Measurements from ENCODE around the gene PGLYRP4.
A peak's percentile ranks its signal among the peaks of the same experiment; 100 is the strongest.

The PGLYRP4 gene, protein sequence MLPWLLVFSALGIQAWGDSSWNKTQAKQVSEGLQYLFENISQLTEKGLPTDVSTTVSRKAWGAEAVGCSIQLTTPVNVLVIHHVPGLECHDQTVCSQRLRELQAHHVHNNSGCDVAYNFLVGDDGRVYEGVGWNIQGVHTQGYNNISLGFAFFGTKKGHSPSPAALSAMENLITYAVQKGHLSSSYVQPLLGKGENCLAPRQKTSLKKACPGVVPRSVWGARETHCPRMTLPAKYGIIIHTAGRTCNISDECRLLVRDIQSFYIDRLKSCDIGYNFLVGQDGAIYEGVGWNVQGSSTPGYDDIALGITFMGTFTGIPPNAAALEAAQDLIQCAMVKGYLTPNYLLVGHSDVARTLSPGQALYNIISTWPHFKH

DNA sequence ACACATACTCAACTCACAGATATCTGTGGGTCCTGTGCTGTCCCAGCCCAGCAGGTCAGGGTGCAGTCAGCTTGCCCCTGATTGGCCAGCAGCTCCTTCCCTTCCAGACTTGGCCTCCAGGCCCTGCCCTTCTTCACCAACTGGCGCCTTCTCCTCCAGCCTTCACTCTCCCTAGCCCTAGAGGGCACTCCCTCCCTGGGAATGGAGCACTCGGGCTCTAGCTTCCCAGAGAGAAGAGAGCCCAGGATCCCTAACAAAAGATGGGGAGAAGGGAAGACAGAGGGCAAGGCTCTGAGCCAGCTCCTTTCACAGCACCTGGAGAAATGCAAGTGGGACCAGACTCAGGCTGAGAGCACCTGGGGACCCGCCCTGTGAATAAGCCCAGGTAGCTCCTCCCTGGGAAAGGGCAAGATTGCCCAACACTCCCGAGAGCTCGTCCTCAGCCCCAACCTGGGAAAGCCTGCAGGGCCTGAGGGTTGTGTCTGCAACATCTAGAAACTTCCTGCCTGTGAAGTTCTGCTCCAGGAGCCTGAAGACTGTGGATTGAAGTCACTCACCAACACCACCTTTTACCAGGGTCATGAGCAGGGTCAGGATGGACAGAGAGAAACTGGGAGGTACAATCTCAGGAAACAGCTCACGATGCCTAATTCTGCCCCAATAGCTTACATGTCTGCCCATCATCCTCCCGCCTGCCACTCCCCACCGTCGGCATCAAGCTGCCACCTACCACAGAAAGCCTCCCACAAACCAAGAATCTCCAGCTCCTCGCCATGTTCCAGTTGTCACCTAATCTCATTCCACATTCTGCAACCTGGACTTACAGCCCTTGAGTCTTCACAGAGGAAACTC is at the start of gene PGLYRP4:
PGLYRP4 (minus strand) TSS at position 331 of the 852 bp plus-strand sequence. CDS start 909 bp downstream, outside the sequence.
- Mint-ChIP-seq H3K36me3 (ENCODE audit: low read depth) (no peaks in the 10 kb centered on the region), H3K27me3 (peaks cover 25% of the 10 kb centered on the region), H3K4me3 (no peak within 1 kb of the TSS), H3K27ac (no peak within 1 kb of the TSS), H3K9me3 (no peaks in the 10 kb centered on the region), H3K4me1 (ENCODE audit: low read depth) (peaks cover 45% of the 10 kb centered on the region)
- intact Hi-C loops (cut with micrococcal nuclease), result no loop called here

DNA sequence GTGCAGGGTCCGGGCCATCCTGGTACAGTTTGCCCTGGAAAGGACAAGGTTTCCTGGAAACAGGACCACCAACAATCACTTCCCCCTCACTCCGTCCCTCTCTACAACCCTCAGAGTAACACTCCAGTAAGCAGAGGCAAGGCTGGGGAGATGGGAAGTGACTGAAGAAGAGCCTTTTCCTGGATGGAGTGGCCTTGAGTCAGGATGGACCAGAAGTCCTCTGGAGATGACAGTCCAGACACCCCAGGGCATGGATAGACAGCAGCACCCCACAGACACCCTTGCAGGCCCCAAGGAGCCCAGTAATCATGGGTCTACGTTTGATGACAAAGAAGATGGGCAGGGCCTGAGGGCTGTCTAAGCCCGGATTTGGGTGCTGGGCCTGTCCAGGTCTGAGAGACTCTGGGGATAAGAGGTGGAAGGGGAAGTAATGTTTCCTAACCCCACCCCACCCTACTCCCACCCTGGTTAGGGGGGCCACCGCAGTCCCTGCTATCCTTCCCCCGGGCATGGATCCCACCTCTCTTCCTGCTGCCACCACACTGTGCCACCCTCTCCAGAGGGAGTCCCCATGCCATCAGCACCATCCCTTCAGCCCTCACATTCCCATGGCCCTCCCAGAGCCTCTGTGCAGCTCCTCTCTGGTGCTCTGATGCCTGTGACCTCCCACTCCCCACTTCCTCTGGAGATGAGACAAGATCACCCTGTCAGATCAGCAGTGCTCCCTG is 49.4 kb upstream of the PGLYRP4 start:
- Mint-ChIP-seq H3K27me3 (peaks cover 6% of the 10 kb centered on the region), H3K9me3 (no peaks in the 10 kb centered on the region), H3K4me1 (ENCODE audit: low read depth) (peaks cover 69% of the 10 kb centered on the region), H3K27ac (no peak overlapping the region), H3K4me3 (no peak overlapping the region), H3K36me3 (ENCODE audit: low read depth) (no peaks in the 10 kb centered on the region)
- intact Hi-C loops (cut with micrococcal nuclease), result no loop called here

DNA sequence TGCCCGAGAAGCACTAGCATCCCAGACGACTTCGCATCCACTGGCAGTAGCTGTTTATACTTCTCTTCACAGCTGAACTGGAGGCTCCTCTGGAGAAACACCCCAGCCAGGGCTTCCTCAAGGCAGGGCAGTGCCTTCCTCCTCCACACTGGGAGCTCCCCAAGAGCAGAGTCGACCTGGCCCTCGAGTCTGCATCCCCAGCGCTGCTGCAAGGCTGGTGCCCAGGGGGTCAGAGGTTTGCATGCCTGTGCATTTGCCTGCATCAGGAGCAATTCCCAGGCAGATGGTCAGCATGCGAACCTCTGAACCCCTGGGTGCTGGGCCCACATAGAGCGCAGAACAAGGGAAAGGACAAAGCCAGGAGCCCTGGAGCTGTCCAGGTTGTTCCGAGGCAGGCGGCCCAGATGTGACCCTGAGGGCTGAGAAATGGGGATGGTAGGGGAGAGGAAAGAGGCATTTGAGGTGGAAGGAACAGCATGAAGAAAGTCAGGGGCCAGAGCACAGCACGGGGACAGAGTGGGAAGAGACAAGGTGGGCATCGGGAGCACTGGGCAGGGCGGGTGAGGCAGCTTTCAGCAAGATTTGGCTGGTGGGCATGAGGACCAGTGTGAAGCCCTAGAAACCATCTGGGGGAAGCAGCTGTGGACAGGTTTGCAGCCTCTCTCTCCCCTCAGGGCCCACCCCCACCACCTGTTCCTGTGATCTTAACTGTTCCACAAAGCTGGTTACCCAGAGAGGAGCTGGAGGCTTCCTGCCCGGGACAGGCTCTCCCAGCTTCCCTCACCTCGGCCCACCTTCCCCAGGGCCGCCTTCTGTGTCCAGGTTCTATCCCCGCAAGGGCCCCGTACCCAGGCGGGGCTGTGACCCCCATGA is 48.6 kb upstream of the PGLYRP4 start:
- Mint-ChIP-seq H3K27me3 (peaks cover 6% of the 10 kb centered on the region), H3K4me3 (no peak overlapping the region), H3K27ac (no peak overlapping the region), H3K36me3 (ENCODE audit: low read depth) (no peaks in the 10 kb centered on the region), H3K9me3 (no peaks in the 10 kb centered on the region), H3K4me1 (ENCODE audit: low read depth) (peaks cover 74% of the 10 kb centered on the region)
- intact Hi-C loops (cut with micrococcal nuclease), result no loop called here

DNA sequence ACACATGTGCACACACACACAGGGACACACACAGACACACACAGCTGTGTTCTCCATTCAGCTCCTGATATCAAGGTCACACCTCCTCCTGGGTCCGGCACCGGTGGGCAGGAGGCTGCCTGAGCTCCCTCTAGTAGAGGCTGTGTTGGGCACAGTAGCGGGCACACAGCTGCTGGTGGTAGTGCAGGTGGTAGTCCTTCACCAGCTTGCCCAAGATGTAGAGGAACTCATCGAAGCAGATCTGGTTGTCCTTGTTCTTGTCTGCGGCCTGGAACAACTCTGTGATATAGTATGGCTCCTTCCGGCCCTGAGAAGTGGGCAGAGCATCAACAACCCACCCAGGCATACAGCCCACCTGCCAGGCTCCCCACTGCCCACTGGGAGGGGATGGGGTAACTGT is 47.8 kb upstream of the PGLYRP4 start:
- peak overlapping the region; percentile 20 for H3K27ac Mint-ChIP-seq
- H3K4me1 Mint-ChIP-seq (ENCODE audit: low read depth), result peaks cover 75% of the 10 kb centered on the region
- intact Hi-C loops (cut with micrococcal nuclease), result no loop called here
- H3K36me3 Mint-ChIP-seq (ENCODE audit: low read depth), result no peaks in the 10 kb centered on the region
- no peak overlapping the region for H3K4me3 Mint-ChIP-seq
- H3K9me3 Mint-ChIP-seq, result no peaks in the 10 kb centered on the region
- peaks cover 6% of the 10 kb centered on the region for H3K27me3 Mint-ChIP-seq

DNA sequence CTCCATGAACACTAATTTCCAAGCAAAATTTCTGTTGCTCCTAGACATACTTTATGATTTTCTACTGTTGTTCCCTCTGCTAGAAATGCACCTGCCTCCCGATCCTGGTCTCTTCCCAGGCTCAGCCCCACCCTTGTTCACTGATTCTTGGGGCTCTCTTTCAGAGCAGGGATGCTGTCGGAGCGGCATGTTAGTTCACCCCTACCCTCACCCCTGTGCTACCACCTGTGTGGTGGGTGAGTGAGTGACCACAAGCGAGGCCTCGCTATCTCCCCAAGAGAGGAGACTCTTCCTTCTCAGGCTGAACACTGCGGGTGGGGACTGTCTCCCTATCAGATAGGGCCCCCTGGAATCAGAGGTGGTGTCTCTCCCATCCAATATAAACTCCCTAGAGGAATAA is 47.1 kb upstream of the PGLYRP4 start:
- Mint-ChIP-seq H3K9me3 (no peaks in the 10 kb centered on the region), H3K27me3 (peaks cover 6% of the 10 kb centered on the region), H3K36me3 (ENCODE audit: low read depth) (no peaks in the 10 kb centered on the region), H3K27ac (peak overlapping the region; percentile 5), H3K4me3 (no peak overlapping the region), H3K4me1 (ENCODE audit: low read depth) (peaks cover 81% of the 10 kb centered on the region)
- intact Hi-C loops (cut with micrococcal nuclease), result no loop called here

DNA sequence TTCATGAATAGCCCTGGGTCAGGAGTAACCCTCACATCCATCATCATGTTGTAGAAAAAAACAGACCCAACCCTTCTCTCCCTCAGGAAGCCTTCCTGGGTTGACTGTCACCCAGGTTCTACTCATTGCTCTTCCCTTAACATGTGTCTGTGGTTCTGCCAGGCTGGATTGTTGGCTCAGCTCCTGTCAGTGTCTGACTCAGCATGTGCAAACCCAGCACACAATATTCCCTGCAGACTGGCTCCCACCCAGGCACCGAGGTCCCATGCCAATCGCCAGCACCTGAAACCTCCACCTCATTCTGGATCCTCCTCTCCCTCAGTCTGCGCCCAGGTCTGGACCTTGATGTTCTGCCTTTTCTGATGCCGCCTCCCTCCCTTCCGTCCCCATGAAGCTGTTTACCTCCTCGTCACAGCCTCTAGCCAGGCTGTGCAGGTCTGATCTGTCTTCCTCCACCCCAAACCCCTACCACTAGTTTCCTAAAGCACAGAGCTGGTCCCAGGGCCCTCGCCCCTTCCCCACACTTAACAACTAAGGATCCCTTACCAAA is 46.6 kb upstream of the PGLYRP4 start:
- Mint-ChIP-seq H3K4me3 (no peak overlapping the region), H3K27me3 (peaks cover 6% of the 10 kb centered on the region), H3K27ac (peak overlapping the region; percentile 5), H3K36me3 (ENCODE audit: low read depth) (no peaks in the 10 kb centered on the region), H3K4me1 (ENCODE audit: low read depth) (peaks cover 87% of the 10 kb centered on the region), H3K9me3 (no peaks in the 10 kb centered on the region)
- intact Hi-C loops (cut with micrococcal nuclease), result no loop called here

DNA sequence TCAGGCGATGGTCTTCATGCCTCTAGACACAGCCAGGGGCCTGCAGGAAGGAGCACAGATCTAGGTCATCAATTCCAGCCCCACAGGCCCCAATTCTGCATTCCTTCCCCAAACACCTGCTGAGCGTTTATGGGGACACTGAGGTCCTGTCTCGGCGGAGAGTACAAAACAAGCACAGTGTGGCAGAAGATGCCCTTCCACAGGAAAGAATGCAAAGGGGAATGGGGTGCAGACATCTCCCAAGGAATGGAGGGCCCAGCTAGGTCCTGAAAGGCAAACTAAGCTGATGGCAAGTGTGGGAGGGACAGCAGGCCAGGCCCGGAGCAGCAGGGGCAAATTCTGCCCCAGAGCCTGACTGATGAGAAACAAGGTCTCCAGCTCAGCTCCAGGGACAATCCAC is 45.8 kb upstream of the PGLYRP4 start:
- Mint-ChIP-seq H3K36me3 (ENCODE audit: low read depth) (no peaks in the 10 kb centered on the region), H3K27ac (no peak overlapping the region), H3K4me3 (no peak overlapping the region), H3K27me3 (peaks cover 6% of the 10 kb centered on the region), H3K9me3 (no peaks in the 10 kb centered on the region), H3K4me1 (ENCODE audit: low read depth) (peaks cover 88% of the 10 kb centered on the region)
- intact Hi-C loops (cut with micrococcal nuclease), result no loop called here

DNA sequence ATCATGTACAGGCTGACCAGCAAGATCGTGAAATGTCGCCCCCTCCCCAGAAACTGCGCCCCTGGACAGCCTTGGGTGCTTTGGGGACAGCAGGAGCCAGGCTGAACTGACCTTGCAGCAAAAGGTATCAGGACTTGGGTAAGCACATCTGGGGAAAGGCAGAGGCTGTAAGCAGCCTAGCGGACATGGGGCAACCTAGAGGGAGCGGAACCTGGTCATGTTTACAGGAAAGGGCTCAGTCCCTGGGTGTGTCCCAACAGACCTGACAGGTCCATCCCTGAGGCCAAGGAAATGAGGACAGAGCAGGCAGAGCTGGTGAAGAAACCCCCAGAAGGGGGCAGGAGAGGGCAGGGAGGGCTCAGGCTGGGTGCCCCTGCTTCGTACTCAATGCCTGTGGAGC is 45.3 kb upstream of the PGLYRP4 start:
- no peak overlapping the region for H3K27ac Mint-ChIP-seq
- peaks cover 89% of the 10 kb centered on the region for H3K4me1 Mint-ChIP-seq (ENCODE audit: low read depth)
- H3K36me3 Mint-ChIP-seq (ENCODE audit: low read depth), result no peaks in the 10 kb centered on the region
- no peak overlapping the region for H3K4me3 Mint-ChIP-seq
- no peaks in the 10 kb centered on the region for H3K9me3 Mint-ChIP-seq
- intact Hi-C loops (cut with micrococcal nuclease), result no loop called here
- peaks cover 6% of the 10 kb centered on the region for H3K27me3 Mint-ChIP-seq

DNA sequence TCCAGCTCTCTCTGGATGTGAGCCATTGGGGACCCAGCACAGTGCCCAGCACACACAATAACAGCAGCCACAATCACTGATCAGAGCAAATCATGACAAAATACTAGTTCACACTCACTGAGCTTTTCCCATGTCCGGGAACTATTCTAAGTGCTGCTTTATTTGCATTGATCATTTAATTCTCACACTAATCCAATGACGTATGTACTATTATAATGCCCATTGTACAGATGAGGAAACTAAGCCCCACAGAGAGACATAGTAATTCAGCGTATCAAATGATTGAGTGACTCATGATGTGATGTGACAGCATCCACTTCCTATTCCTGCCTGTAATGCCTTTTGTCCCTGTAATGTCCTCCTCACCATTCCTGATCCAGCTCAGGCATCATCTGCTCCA is 44.2 kb upstream of the PGLYRP4 start:
- H3K4me3 Mint-ChIP-seq, result no peak overlapping the region
- peaks cover 6% of the 10 kb centered on the region for H3K27me3 Mint-ChIP-seq

DNA sequence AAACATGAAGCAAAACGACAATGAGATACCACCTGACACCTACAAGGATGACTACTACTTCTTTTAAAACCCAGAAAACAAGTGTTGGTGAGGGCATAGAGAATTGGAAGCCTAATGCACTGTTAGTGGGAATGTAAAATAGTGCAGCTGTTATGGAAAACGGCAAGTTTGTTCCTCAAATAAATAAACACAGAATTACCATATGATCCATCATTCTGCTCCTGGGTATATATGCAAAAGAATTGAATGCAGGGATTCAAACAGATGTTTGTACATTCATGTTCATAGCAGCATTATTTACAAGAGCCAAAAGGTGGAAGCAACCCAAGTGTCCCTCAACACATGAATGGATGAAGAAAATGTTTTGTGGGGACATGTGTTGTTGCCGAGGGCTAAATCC is 43.6 kb upstream of the PGLYRP4 start:
- no peaks in the 10 kb centered on the region for H3K36me3 Mint-ChIP-seq (ENCODE audit: low read depth)
- peaks cover 89% of the 10 kb centered on the region for H3K4me1 Mint-ChIP-seq (ENCODE audit: low read depth)
- no peaks in the 10 kb centered on the region for H3K9me3 Mint-ChIP-seq
- H3K27me3 Mint-ChIP-seq, result peaks cover 5% of the 10 kb centered on the region
- no peak overlapping the region for H3K4me3 Mint-ChIP-seq
- no peak overlapping the region for H3K27ac Mint-ChIP-seq
- intact Hi-C loops (cut with micrococcal nuclease), result no loop called here

More for the DNA sequence above, 44.2 kb upstream of the PGLYRP4 start:
- Mint-ChIP-seq H3K9me3 (no peaks in the 10 kb centered on the region), H3K27ac (peak overlapping the region; percentile 41), H3K4me1 (ENCODE audit: low read depth) (peaks cover 89% of the 10 kb centered on the region), H3K36me3 (ENCODE audit: low read depth) (no peaks in the 10 kb centered on the region)
- intact Hi-C loops (cut with micrococcal nuclease), result no loop called here

DNA sequence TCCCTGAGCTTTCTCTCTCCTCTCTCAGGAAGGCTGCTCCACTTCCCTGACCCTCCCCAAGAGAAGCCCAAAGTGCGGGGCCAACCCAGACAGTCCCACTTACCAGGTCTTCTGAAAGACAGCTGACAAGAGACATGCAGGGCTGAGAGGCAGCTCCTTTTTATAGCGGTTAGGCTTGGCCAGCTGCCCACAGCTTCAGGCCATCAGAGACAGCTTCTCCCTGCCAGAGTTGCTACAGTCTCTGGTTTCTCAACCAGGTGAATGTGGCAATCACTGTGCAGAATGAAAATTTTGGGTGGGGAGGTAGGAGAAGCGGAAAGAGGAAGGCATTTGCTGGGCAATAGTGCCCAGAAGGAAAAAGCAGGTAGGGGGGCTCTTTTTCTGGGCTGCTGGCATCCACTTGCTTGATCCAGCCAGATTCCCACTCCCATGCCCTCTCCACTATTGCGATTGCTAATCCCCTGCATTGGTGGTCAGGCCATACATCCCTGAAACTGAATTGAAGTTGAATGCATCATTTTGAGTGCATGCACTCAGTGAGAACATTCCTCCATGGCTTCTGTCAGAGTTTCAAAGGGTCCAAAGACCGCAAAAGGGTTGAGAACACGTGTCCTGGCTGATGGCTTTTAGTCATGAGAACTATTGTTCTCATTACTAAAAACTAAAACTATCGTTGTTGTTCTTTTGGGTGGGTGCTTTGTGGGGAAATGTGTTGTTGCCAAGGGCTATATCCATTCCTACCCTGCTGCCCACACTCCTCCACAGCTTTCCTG is 42.5 kb upstream of the PGLYRP4 start, which contains the start of gene S100A8:
S100A8 (minus strand) TSS at position 136 of the 773 bp plus-strand sequence. CDS start 538 bp downstream, outside the sequence.
- peak within 1 kb of the TSS; percentile 42 for H3K4me3 Mint-ChIP-seq
- H3K9me3 Mint-ChIP-seq, result no peaks in the 10 kb centered on the region
- peaks cover 2% of the 10 kb centered on the region for H3K27me3 Mint-ChIP-seq
- peak within 1 kb of the TSS; percentile 91 for H3K27ac Mint-ChIP-seq
- H3K4me1 Mint-ChIP-seq (ENCODE audit: low read depth), result peaks cover 89% of the 10 kb centered on the region
- intact Hi-C loops (cut with micrococcal nuclease), result loop anchor here (2.0 kb wide), 1 partner anchor 14 kb away; no protein-coding TSS in a partner anchor
- H3K36me3 Mint-ChIP-seq (ENCODE audit: low read depth), result no peaks in the 10 kb centered on the region

Measured in dendritic cell treated with granulocyte-macrophage colony-stimulating factor and Interleukin-4, amounts not matched to agents 40 ng/mL and 50 ng/mL, for 4 days (primary cell).